Measurements from ENCODE around the gene SLC39A7.

SLC39A7 gene

GRCh38 chr6:33170176-33171015, 30.3 kb upstream of the SLC39A7 start:
- DNase-seq (ENCODE audit: low read depth in 2 of 2), result no peak

DNA sequence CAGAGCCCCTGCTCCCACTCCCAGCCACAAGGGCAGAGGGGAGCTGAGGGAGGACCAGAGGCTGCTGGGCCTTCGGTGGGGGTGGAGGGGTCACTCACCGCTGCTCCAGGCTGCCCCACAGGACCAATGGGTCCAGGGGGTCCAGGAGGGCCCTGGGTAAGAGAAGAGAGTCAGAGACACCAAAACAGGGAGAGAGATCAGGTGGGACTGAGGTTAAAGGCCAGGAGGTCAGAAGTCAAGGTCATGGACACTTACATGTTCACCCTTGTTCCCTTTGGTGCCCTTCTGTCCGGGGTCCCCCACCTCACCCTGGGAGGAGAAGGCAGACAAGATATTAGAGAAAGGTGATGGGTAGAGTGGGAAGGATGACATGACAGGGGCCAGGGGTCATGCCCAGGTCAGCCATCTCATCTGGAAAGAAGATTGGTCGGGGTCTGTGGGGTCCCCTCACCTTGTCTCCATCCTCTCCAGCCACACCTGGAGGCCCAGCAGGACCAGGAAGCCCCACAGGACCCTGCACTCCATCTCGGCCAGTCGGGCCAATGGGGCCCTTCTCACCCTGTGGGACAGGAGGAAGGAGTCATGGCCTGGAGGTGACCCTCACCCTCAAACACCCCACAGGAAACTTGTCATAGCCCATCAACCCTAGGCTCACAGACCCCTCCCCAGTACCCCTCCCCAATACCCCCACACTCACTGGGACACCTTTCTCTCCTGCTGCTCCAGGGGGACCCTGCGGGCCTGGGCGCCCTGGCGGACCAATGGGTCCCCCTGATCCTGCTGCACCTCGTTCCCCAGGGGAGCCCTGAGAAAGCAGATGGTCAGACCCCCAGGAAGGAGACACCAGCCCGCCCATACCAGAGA, 29.4 kb upstream of the SLC39A7 start:
- no peak for DNase-seq (ENCODE audit: low read depth in 2 of 2)

DNA sequence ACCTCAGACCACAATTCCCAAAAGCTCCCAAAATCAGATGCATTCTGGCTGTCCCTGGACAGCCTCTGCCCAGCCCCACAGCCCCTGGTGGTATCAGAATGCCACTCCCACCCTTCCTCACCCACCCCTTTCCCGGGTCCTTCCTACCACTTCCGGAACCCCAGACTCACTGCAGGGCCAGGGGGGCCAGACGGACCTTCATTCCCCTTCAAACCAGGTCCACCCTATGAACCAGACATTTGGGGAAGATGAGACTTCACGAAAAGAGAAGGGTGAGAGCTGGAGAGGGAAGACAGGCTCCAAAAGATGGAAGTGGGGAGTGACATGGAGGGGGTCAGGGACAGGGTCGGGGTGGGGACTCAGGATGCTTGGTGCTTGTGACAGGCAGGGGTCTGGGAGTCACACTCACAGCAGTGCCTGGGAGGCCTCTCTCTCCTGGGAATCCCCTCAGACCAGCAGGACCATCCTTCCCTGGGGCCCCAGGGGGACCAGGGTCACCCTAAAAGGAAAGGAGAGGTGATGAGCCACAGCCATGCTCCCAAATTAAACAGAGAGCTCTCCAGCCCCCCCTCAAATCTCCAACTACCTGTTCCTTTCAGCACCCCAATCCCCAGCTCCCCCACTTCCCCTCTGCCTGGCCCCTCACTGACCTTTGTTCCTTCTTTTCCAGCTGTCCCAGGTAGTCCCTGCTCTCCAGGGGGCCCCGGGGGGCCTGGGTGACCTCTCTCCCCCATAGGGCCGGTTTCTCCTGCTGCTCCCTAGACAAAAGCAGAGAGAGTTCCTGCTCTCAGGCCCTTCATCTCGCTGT, 28.6 kb upstream of the SLC39A7 start:
- no peak for DNase-seq (ENCODE audit: low read depth in 2 of 2)

GRCh38 chr6:33172688-33173534, 27.8 kb upstream of the SLC39A7 start:
- no peak for DNase-seq (ENCODE audit: low read depth in 2 of 2)

- no peak for DNase-seq (ENCODE audit: low read depth in 2 of 2)
Observed at GRCh38 chr6:33173535-33174180, 27.0 kb upstream of the SLC39A7 start.

GRCh38 chr6:33174784-33175183, 25.9 kb upstream of the SLC39A7 start:
- no peak for DNase-seq (ENCODE audit: low read depth in 2 of 2)

GRCh38 chr6:33175436-33176069, 25.1 kb upstream of the SLC39A7 start:
- DNase-seq (ENCODE audit: low read depth in 2 of 2), result no peak

DNA sequence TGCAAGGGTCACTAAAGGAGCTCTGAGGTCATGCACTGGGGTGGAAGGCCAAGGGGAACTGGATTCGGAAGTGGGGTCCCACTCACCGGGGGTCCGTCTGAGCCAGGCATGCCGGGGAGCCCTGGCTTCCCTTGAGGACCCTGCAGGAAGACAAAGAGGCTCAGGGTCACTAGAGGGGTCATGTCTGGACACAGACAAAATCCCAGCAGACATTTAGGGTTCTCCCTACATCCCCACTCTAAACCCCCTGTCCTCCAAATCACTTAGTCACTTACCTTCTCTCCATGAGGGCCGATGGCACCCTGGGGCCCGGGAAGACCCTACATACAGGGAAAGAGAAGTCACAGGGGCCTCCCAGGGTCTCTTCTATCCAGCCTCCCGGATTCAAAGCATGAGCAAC, 23.8 kb upstream of the SLC39A7 start:
- DNase-seq (ENCODE audit: low read depth in 2 of 2), result no peak

DNA sequence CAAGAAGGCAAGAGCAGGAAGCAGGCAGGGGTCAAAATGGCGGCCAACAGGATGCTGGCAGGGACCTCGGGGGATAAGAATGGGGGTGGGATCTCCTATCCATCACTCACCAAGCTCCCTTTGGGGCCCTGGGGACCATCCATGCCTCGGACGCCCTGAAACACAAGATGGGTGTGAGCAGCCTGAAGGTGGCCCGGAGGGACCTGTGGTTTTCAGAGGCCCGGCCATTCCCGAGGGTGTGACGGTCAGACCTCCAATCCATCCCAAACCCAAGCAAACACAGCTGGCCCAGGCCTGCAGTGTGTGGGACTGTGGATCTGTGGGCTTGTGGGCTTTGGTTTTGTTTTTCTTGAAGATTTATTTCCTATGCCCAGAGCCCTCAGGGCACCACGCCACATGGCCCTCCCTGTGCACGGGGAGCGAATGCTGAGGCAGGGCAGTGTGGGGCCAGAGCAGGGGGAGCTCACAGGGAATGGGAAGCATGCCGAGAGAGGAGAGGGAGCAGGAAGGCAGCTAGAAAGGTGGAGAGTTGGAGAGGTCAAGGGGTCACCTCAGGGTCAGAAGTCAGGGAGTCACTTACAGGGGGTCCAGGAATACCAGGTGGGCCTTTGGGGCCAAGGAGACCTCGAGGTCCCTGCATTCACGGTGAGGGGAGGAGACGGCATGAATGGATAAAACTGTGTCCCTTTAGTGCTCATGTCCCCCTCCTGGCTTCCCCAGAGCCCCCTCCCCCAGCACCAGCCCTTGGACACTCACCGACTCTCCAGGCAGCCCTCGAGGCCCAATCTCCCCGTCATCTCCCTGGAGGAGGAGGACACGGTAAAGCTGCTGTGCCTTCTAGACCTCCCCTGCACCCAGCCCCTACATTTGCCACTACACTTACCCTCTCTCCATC, 22.9 kb upstream of the SLC39A7 start:
- no peak for DNase-seq (ENCODE audit: low read depth in 2 of 2)

DNA sequence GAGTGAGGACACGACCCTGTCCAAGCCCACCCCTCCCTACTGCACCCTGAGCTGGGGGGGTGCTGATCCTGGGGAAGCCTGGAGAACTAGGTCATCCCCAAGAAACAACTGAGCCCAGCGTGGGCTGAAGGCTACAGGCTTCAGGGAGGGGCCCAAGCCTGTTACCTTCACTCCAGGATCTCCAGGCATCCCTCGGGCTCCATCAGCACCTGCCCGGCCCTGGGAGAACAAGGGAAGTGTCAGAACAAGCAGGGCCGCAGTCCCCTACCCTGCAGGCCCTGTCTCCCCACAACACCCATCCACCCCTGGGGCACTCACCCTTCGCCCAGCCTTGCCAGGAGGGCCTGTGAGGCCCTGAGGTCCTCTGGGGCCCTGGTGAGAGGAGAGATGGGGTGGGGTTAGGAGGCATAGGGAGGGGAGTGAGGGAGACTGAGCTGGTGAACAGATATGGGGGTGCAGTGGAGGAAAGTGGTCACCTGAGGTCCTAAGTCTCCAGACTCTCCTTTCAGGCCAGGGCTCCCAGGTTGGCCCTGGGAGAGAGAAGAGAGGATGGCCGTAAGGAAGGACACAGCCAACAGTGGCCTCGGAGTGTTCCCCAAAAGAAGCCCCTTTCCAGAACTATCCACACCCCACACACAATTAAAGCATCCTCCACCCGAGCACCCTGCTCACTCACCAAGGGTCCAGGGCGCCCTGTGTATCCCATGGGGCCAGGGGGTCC, 21.8 kb upstream of the SLC39A7 start:
- no peak for DNase-seq (ENCODE audit: low read depth in 2 of 2)

DNA sequence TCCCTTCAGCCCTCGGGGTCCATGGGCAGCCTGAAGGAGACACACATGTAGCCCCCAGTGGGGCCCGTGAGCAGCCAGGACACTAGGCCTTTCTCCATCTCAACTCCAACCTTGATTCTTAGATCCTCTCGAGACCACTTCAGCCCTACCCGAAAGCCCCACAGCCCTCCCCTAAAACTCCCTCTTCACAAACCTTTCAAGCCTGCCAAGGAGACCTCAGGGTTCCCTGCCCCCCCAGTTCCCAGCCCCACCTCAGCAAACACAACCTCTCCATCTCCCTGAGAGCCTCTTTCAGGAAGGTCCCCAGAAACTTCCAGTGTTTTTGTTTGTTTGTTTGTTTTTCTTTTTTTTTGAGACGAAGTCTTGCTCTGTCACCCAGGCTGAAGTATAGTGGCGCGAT, 19.5 kb upstream of the SLC39A7 start:
- no peak for DNase-seq (ENCODE audit: low read depth in 2 of 2)

DNA sequence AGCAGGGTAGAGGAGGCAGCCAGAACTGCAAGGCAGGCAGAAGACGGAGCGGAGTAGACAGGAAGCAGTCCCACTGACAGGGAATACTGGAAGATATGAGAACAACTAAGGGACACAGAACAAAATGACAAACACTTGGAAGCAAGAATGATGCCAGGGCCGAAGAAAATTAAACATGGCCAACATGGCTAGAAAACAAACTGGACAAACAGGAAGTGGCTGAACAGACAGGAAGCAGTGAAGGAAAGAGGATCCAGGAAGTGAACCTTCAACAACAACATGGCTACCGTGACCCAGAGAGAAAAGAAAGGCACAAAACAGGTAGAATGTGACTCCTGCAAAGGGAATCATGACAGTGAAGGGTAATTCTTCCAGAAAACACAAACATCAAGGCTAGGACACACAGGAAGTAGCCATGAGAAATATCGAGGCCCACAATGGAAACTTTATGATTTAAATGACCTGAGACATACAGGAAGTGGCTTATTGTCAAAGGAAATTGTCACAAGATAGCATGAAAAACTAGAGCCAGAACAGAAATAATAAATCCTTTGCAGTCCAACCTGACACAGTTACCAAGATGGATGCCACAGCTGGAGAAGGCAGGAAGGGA, 17.5 kb upstream of the SLC39A7 start:
- no peak for DNase-seq (ENCODE audit: low read depth in 2 of 2)

- no peak for DNase-seq (ENCODE audit: low read depth in 2 of 2)
Observed at GRCh38 chr6:33185190-33185589, 15.5 kb upstream of the SLC39A7 start.

GRCh38 chr6:33185654-33186187, 14.9 kb upstream of the SLC39A7 start:
- DNase-seq (ENCODE audit: low read depth in 2 of 2), result no peak

GRCh38 chr6:33187809-33188208, 12.9 kb upstream of the SLC39A7 start:
- no peak for DNase-seq (ENCODE audit: low read depth in 2 of 2)

DNA sequence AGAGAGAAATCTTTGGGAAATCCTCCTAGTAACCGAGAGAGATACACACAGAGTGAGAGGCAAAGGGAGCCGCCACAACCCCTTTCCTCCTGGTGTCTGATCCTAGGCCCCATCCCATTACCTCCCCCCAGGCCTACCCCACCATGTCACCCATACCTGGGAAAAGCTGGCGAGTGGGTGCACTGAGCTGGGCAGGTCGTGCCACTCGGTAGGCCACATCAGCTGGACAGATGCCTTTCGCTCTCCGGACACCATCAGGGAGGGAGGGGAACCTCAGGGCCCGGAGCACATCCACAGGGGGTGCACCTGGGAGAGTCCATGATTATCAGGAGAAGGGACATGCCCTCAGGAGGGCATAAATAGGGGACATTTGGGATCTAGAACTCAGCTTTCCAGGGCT, 11.5 kb upstream of the SLC39A7 start:
- no peak for DNase-seq (ENCODE audit: low read depth in 2 of 2)

DNA sequence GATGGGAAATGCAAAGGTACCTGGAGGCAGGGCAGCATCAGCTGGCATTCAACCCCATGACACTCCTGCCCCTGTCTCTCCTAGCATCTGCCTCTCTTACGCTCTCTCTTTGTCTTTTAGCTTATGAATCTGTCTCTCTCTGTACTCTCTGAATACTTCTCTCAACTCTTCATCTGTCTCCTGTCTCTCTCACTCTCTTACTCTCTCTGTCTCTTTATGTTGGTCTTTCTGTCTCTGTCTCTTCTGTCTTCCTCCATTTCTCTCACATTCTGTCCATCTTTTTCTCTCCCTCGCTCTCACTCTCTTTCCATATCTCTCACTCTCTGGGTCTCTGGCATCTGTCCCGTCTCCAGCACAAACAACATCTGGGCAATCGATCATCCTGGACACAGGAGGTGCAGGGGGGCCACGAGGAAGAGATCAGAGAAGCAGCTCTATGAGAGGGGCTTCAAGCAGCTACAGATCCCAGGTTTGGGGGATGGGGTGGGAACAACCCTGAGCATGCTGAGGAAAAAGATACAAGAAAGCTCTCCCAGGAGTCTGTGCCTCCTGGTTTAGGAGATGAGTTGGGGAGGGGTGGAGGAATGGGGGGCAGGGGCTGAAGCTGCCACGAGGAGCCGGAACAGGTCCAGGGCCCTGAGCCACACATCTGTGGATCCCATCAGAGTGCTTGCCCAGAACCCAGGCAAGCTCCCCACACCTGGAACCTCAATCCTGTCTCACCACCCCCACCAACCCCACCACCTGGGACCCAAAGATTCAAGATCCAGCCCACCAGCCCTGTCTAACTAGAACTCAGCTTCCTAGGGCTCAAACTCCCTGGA, 10.8 kb upstream of the SLC39A7 start:
- no peak for DNase-seq (ENCODE audit: low read depth in 2 of 2)

All from stimulated activated CD4-positive, alpha-beta T cell treated with anti-CD3 and anti-CD28 coated beads, Interleukin-1b, Interleukin-23, amount 100 ng/mL, for 4 hours (primary cell).